ENCODE data around the gene POFUT1.
"Not testable (repeated sequence)": the region's sequence is repeated elsewhere in the genome, so short reads cannot be mapped to it uniquely, and the experiment has no call there.

The POFUT1 gene

DNA sequence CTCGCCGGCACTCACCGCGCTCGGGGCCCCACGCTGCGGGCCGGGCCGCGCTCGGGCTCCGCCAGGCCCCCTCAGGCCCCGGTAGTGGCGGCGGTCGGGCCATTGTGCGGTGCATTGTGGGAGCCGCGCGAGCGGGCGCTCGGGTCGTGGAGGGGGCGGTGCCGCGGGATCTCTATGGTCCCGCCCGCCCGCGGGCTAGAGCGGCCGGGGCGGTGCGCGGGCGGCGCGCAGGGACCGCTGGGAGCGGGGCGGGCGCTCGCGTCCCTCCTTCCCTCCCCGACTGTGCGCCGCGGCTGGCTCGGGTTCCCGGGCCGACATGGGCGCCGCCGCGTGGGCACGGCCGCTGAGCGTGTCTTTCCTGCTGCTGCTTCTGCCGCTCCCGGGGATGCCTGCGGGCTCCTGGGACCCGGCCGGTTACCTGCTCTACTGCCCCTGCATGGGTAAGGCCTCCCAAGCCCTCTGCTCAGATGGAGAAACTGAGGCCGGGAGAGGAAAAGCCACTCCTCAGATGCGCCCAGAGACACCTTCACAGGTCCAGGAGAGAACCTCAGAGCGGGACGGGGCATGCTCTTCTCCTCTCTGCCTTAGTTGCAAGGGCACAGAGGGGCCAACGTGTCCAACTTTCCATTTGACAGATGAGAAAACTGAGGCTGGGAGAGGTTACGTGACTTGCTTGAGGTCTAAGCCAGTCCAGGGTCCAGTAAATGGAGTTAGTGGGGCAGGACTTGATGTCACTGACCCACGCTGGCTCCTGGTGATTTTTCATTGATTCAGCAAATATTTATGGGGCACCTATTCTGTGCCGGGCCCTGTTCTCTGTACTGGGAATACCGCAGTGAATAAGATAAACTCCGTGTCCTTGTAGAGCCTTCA lies at the start of gene POFUT1, which contains the start of gene PLAGL2:
TSS of gene POFUT1 (plus strand) at position 255 of the 873 bp plus-strand sequence. CDS start at position 317, 62 bp downstream.
TSS of gene PLAGL2 (minus strand) at position 118 of the 873 bp plus-strand sequence. CDS start 5,565 bp downstream, outside the sequence.
- DNase-seq (ENCODE audit: low spot score): peak; percentile 88

DNA sequence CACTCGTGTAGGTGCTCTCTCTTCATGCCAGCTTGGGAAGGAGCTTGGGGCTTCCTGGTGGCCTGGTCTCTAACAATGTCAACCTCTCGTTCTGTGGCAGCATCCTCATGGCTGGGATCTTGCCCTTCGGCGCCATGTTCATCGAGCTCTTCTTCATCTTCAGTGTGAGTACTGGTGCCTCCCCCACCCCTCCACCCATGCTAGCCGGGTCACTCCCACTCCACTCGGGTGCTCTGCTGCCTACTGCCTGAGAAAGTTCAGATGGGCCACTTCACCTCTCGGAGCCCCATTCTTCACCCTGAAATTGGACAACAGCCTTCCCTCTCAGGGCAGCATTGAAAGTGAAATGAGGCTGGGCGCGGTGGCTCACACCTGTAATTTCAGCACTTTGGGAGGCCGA lies 49.3 kb upstream of the POFUT1 start:
- DNase-seq (ENCODE audit: low spot score): no peak

DNA sequence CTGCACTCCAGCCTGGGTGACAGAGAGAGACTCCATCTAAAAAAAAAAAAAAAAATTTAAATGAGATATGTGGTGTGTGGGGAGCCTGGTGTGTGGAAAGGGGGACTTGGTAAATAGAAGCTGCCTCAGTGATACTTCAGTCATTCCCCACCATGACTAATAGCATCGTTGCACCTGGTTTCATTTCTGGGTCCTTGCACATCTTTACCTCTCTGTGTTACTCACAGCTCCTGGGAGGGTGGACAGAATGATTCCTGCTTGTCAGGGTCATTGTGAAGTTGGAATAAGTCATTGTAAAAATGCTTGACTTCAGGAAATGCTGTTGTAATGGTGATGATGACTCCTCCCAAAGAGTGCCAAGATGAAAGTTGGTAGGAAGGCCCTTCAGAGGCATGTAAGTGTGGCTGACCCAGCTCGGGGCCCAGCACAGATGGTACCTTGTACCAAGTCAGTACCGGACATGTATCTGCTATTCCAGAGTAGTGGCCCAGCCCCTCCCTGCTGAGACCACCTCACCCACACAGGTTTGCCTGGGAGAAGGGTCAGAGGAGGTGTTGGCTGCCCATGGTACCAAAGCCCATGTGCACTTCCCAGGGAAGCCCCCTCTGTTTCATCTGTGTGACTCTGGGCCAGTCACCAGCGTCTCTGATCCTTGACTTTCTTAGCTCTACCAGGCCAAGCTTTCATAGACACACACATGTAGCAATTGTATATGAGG lies 48.6 kb upstream of the POFUT1 start:
- no peak for DNase-seq (ENCODE audit: low spot score)

GRCh38 chr20:32159766-32160221 lies 47.9 kb upstream of the POFUT1 start:
- no peak for DNase-seq (ENCODE audit: low spot score)

GRCh38 chr20:32160341-32160740 lies 47.3 kb upstream of the POFUT1 start:
- no peak for DNase-seq (ENCODE audit: low spot score)

DNA sequence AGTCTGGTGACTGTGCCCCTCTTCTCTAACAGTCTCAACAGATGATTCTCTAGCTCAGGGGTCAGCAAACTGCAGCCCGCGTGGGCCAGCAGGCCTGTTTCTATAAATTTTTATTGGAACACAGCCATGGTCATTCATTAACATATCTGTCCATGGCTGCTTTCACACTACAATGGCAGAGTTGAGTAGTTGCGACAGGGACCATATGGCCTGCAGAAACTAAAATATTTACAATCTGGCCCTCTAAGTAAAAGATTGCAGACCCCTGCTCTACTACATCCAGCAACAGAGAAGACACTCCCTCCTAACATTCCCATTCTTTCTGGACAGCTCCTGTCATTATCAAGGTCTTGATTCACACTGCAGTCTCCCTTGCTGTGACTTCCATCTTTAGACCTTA lies 45.3 kb upstream of the POFUT1 start:
- no peak for DNase-seq (ENCODE audit: low spot score)

- no peak for DNase-seq (ENCODE audit: low spot score)
These were observed 43.7 kb upstream of the POFUT1 start for GRCh38 chr20:32163951-32164350.

DNA sequence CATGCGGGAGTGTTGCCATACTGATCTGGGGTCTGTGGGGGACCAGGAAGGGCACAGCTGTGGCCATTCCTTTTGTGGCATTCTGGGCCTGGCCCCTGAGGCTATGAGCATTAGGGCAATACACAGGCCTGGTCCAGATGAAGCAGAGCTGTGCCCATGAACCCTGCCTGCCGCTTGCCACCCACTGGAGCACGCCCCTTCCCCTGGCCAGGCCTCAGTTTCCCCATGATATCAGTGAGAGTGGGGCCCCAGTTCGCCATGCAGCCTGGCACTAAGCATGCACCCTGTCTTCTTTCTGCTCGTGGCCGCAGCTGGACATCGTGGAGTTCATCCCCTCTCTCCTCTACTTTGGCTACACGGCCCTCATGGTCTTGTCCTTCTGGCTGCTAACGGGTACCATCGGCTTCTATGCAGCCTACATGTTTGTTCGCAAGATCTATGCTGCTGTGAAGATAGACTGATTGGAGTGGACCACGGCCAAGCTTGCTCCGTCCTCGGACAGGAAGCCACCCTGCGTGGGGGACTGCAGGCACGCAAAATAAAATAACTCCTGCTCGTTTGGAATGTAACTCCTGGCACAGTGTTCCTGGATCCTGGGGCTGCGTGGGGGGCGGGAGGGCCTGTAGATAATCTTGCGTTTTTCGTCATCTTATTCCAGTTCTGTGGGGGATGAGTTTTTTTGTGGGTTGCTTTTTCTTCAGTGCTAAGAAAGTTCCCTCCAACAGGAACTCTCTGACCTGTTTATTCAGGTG lies 42.5 kb upstream of the POFUT1 start:
- DNase-seq (ENCODE audit: low spot score): no peak

DNA sequence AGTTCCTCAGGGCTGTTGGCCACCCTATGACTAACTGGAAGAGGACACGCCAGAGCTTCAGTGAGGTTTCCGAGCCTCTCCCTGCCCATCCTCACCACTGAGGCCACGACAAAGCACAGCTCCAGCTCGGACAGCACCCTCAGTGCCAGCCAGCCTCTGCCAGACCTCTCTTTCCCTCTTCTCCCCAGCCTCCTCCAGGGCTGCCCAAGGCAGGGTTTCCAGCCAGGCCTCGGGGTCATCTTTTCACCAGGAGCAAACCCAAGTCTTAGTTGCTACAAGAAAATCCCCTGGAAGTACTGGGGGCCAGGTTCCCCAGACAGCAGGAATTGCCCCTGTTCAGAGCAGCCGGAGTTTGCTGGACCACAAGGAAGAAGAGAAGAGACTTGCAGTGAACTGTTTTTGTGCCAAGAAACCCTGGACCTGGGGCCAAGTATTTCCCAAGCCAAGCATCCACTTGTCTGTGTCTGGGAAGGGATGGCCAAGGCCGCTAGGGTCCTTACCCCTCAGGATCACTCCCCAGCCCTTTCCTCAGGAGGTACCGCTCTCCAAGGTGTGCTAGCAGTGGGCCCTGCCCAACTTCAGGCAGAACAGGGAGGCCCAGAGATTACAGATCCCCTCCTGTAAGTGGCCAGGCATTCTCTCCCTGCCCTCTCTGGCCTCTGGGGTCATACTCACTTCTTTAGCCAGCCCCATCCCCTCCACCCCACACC lies 41.7 kb upstream of the POFUT1 start:
- no peak for DNase-seq (ENCODE audit: low spot score)

GRCh38 chr20:32167552-32167951 lies 40.1 kb upstream of the POFUT1 start:
- DNase-seq (ENCODE audit: low spot score): no peak

DNA sequence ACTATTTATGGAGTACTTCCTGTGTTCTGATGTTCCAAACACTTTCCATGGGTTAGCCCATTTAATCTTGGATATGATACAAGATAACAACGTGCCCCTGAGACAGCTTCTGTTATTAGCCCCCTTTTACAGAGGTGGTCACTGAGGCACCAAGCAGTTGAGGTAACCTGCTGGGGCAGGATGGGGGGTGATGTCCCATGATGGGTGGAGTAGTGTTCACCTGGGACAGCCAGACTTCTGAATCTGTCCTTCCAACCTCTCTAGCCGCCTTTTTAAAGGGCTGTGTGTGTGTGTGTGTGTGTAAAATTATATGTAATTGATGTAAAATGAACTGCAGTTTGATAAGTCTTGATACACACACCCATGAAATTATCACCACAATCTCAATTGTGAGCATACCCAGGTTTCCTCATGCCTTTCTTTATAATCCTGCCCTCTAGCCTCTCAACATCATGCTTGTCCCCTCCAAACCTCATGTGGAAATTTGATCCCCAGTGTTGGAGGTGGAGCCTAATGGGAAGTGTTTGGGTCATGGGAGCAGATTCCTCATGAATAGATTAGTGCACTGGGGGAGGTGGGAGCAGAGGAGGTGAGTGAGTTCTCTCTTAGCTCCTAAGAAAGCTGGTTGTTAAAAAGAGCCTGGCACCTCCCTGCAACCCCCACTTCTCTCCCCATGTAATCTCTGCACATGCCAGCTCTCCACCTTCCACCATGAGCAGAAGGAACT lies 39.3 kb upstream of the POFUT1 start:
- no peak for DNase-seq (ENCODE audit: low spot score)

GRCh38 chr20:32177696-32178095 lies 30.0 kb upstream of the POFUT1 start:
- DNase-seq (ENCODE audit: low spot score): not testable (repeated sequence)

DNA sequence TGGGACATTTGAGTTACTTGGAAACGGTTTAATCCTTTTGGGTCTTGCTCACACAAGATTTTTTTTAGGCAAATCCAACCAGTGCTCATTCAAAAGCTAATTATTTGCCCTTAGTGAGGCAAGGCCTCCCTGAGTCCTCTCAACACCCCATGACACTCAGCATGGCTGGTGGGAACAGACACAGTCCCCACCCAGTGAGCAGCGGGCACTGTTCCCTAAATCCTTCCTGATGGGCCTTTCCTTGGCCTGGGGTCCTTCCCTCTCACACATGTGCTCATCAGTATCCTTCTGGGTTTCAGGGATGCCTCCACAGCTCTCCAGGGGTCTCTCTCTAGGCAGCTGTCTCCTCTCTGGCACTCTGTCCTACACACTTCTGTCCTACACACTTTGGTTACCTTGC lies 28.2 kb upstream of the POFUT1 start:
- DNase-seq (ENCODE audit: low spot score): no peak

- no peak for DNase-seq (ENCODE audit: low spot score)
These were observed 27.7 kb upstream of the POFUT1 start for GRCh38 chr20:32179934-32180333.

DNA sequence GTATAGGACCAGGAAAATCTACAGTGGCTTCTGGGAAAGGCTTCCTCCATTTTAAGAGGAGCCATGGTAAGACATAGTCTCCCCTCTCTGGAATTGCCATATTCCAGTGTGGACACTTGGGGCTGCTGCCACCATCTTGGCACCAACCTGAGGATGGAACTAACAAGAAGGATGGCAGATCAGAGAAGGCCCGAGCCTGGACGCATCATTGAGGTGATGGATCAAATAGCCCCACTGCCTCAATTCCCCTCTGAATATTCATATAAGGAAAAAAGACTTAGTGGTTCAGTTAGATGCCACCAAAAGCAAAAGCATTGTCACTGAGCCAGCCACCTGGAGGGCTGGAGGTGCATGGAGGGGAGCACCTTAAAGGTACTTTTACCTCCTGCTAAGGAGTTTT lies 26.1 kb upstream of the POFUT1 start:
- DNase-seq (ENCODE audit: low spot score): no peak

GRCh38 chr20:32183947-32184635 lies 23.6 kb upstream of the POFUT1 start:
- no peak for DNase-seq (ENCODE audit: low spot score)

- DNase-seq (ENCODE audit: low spot score): no peak
These were observed 22.6 kb upstream of the POFUT1 start for GRCh38 chr20:32184961-32185603.

- no peak for DNase-seq (ENCODE audit: low spot score)
These were observed 21.2 kb upstream of the POFUT1 start for GRCh38 chr20:32186506-32186905.

DNA sequence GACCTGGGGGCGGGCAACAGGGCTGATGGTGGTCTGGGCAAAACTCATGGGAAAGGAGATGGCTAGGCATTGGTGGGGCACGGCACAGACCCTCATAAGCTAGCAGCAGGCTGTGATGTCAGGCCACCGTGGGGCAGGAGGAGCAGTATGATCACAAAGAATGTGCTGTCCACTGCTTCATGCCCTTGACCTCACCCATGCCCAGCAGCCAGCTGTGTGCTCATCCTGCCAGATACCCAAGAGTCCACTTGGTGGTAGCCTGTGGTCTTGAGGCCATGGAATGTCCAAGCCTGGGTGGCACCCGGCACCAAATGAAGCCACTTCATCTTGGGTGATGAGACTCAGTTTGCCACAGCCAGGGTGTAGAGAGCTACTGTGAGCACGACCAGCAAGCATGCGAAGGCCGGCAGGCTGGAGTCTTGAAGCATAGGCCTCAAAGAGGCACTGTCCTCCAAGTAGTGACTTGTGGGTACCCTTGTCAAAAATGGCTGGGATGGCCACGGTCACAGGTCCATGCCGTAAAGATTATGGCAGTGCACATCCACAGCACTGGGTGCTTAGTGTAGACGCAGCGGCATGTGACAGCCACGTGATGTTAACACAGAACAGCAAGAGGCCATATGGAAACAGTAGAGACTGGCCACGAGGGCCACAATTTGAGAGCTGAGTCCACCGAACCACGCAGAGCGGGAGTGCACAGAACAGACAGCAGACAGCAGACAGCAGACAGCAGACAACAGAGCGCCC lies 19.1 kb upstream of the POFUT1 start:
- DNase-seq (ENCODE audit: low spot score): no peak
